NT2/D1 (cell line): Measurements from ENCODE around the gene PHF5A.
"Not testable (repeated sequence)": the region's sequence is repeated elsewhere in the genome, so short reads cannot be mapped to it uniquely, and the experiment has no call there.

Experiments
- YY1 ChIP-seq: IDR thresholded peaks from 2 replicates; pipeline ENCODE4 v1.6.1; 2011; ENCODE audit not compliant: insufficient read length, insufficient read depth
- ZNF274 ChIP-seq: IDR thresholded peaks from 2 replicates; pipeline ENCODE4 v1.6.1; 2011; ENCODE audit warnings: mild to moderate bottlenecking, low read depth, low read length

DNA sequence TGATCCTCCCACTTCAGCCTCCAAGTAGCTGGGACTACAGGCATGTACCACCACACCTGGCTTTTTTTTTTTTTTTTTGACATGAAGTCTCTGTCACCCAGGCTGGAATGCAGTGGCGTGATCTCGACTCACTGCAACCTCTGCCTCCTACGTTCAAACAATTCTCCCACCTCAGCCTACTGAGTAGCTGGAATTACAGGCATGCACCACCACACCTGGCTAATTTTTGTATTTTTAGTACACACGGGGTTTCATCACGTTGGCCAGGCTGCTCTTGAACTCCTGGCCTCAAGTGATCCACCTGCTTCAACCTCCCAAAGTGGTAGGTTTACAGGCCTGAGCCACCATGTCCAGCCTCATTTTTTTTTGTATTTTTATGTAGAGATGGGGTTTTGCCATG, 28.0 kb downstream of the PHF5A start:
- TF ChIP-seq YY1, ZNF274: not testable (repeated sequence)
